Measurements from ENCODE around the gene RPL21. TPM values are rescaled to one million over a fixed set of nuclear protein-coding genes. Genes with fewer than 3 reads are reported as not detected.

The RPL21 gene
- total RNA-seq, 2 experiments from 2014 or later: 1,706 to 1,738 TPM

DNA sequence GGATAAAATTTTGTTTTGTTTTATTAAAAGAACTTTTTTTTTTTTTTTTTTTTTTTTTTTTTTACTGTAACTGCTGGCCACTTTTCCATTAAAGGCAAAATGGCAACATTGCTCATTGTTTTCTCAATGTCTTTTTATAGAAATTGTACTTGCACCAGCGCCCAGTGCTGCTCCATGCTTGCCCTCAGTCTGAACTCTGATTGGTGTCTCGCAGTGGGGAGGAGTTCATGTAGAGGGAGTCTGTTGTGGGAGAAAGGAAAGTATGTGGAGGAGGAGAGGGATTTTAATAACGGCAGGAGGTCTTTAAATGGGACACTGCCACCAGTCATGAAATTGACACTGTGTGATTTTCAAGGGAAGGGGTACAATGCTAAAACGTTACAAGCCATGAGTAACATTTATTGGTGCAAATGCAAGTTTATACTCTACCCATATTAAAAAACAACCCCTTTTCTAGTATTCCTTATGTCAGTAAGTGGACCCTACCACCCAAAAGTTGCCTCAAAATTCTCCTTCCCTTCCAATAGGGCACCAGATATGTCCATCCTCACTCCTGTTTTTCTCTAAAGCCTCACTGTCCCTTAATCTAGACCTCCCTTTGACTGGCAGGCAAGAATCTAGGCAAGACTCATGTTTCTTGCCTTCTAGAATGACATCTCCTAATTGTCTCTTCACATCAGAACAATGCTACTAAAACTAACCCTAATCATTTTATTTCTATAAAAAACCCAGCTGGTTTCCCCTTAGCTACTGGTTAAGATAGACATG lies 22.5 kb downstream of the RPL21 start:
- H3K4me2 ChIP-seq (ENCODE audit: low read length): no peak overlapping the region
- TF ChIP-seq, protein P1, sequence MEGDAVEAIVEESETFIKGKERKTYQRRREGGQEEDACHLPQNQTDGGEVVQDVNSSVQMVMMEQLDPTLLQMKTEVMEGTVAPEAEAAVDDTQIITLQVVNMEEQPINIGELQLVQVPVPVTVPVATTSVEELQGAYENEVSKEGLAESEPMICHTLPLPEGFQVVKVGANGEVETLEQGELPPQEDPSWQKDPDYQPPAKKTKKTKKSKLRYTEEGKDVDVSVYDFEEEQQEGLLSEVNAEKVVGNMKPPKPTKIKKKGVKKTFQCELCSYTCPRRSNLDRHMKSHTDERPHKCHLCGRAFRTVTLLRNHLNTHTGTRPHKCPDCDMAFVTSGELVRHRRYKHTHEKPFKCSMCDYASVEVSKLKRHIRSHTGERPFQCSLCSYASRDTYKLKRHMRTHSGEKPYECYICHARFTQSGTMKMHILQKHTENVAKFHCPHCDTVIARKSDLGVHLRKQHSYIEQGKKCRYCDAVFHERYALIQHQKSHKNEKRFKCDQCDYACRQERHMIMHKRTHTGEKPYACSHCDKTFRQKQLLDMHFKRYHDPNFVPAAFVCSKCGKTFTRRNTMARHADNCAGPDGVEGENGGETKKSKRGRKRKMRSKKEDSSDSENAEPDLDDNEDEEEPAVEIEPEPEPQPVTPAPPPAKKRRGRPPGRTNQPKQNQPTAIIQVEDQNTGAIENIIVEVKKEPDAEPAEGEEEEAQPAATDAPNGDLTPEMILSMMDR (conservative IDR thresholded peaks at IDR 0.05; ENCODE audit: low read length): no peak
- no peak for TF ChIP-seq EZH2phosphoT487 (IDR thresholded peaks at IDR 0.05; ENCODE audit: borderline replicate concordance, low read depth, low read length)
- intact Hi-C loops (cut with micrococcal nuclease; ENCODE audit: unreplicated experiment): loop anchor here (5.0 kb wide), 2 partner anchors 63 to 83 kb away; no protein-coding TSS in a partner anchor
- CTCF ChIA-PET (ENCODE audit: unreplicated experiment): no interaction called here
- H3K79me2 ChIP-seq (ENCODE audit: insufficient read depth, low read depth, low read length): no peaks in the 10 kb centered on the region
- no peak overlapping the region for H3K27ac ChIP-seq (ENCODE audit: low read depth, low read length, poor library complexity, severe bottlenecking)
- no peaks in the 10 kb centered on the region for H3K9me2 ChIP-seq (ENCODE audit: insufficient read depth, low read length)
- POLR2A ChIA-PET: interaction anchor here (1.0 to 1.7 kb wide), 3 partner anchors 9 to 327 kb away, joined by 3 to 5 read pairs (median 3); no protein-coding TSS in a partner anchor
- no peak overlapping the region for H2AFZ ChIP-seq (ENCODE audit: low read length)
- H3K4me1 ChIP-seq (ENCODE audit: insufficient read depth, low read length, poor library complexity, severe bottlenecking): peaks cover 8% of the 10 kb centered on the region
- no TSS peak for BruUV-seq (replicated peaks)
- H3K36me3 ChIP-seq (ENCODE audit: insufficient read depth, low read length): no peaks in the 10 kb centered on the region
- no peaks in the 10 kb centered on the region for H3K9me3 ChIP-seq (ENCODE audit: low read length)
- 0 out of 2 replicates have a peak, but pooled peaks cover 4% of the 10 kb centered on the region for H4K20me1 ChIP-seq (ENCODE audit: insufficient read depth, low read length)
- no peak for DNase-seq (ENCODE audit: low spot score)
- H3K4me3 ChIP-seq (ENCODE audit: low read depth, low read length, poor library complexity, severe bottlenecking): no peak overlapping the region

DNA sequence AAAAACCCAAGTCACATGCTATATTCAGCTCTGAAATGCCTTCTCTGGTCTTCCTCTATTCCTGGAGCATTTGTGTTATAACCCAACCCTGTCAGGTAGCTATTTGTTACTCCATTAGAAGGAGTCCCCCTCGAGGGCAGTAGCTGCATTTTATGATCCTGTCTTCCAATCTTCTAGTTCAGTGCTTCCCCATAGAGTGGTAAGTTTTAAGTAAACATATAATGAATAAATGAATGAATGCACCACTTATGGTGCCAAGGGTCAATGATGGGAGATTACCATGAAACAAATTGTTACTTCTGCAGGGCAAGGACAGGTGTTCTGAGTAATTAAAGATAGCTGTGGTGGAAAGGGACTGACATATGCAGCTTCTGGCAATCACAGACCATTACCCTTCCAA lies 23.3 kb downstream of the RPL21 start:
- Histone ChIP-seq H3K4me1 (ENCODE audit: insufficient read depth, low read length, poor library complexity, severe bottlenecking) (peaks cover 8% of the 10 kb centered on the region), H3K36me3 (ENCODE audit: insufficient read depth, low read length) (no peaks in the 10 kb centered on the region), H4K20me1 (ENCODE audit: insufficient read depth, low read length) (0 out of 2 replicates have a peak, but pooled peaks cover 4% of the 10 kb centered on the region), H3K27ac (ENCODE audit: low read depth, low read length, poor library complexity, severe bottlenecking) (no peak overlapping the region), H3K4me2 (ENCODE audit: low read length) (no peak overlapping the region), H3K9me3 (ENCODE audit: low read length) (no peaks in the 10 kb centered on the region), H3K79me2 (ENCODE audit: insufficient read depth, low read depth, low read length) (no peaks in the 10 kb centered on the region), H3K4me3 (ENCODE audit: low read depth, low read length, poor library complexity, severe bottlenecking) (no peak overlapping the region), H3K9me2 (ENCODE audit: insufficient read depth, low read length) (no peaks in the 10 kb centered on the region), H2AFZ (ENCODE audit: low read length) (no peak overlapping the region)
- ChIA-PET CTCF (ENCODE audit: unreplicated experiment) (no interaction called here), POLR2A (interaction anchor here (0.9 to 1.7 kb wide), 4 partner anchors 9 to 327 kb away, joined by 3 to 5 read pairs (median 3); no protein-coding TSS in a partner anchor)
- no peak for TF ChIP-seq EZH2phosphoT487 (IDR thresholded peaks at IDR 0.05; ENCODE audit: borderline replicate concordance, low read depth, low read length)
- TF ChIP-seq, protein P1 (conservative IDR thresholded peaks at IDR 0.05; ENCODE audit: low read length): 0 out of 2 replicates have a peak, but pooled peaks have one; percentile 14
- DNase-seq (ENCODE audit: low spot score): no peak
- intact Hi-C loops (cut with micrococcal nuclease; ENCODE audit: unreplicated experiment): loop anchor here (5.0 kb wide), 2 partner anchors 63 to 83 kb away; no protein-coding TSS in a partner anchor
- BruUV-seq (replicated peaks): no TSS peak

DNA sequence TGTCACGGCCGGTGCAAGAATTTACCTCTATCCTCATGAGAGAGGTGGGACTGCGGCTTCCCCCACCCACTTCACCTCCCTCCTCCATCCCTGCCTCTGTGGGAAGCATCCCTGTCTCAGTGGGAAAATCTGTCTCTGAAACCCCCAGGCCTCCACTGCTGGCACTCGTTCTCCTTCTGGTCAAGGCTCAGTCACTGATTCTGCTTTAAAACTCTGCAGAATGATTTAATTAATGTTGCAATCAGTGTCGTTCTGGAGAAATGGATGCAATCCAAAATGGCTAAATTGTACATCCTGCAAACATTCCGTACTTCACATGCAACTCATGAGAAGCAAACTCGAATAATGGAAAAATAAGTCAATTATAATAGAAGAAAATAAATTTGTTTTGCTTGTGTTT lies 24.8 kb downstream of the RPL21 start:
- no peak overlapping the region for H3K27ac ChIP-seq (ENCODE audit: low read depth, low read length, poor library complexity, severe bottlenecking)
- CTCF ChIA-PET (ENCODE audit: unreplicated experiment): no interaction called here
- DNase-seq (ENCODE audit: low spot score): no peak
- POLR2A ChIA-PET: interaction anchor here (0.6 kb wide), 1 partner anchor 99 kb away, joined by 3 read pairs; no protein-coding TSS in a partner anchor
- H3K4me1 ChIP-seq (ENCODE audit: insufficient read depth, low read length, poor library complexity, severe bottlenecking): peaks cover 6% of the 10 kb centered on the region
- no peak overlapping the region for H3K4me2 ChIP-seq (ENCODE audit: low read length)
- no peak overlapping the region for H3K4me3 ChIP-seq (ENCODE audit: low read depth, low read length, poor library complexity, severe bottlenecking)
- 0 out of 2 replicates have a peak, but pooled peaks cover 4% of the 10 kb centered on the region for H4K20me1 ChIP-seq (ENCODE audit: insufficient read depth, low read length)
- no peak for TF ChIP-seq EZH2phosphoT487 (IDR thresholded peaks at IDR 0.05; ENCODE audit: borderline replicate concordance, low read depth, low read length)
- TF ChIP-seq, protein P1 (conservative IDR thresholded peaks at IDR 0.05; ENCODE audit: low read length): no peak
- H3K79me2 ChIP-seq (ENCODE audit: insufficient read depth, low read depth, low read length): no peaks in the 10 kb centered on the region
- no peak overlapping the region for H2AFZ ChIP-seq (ENCODE audit: low read length)
- no peaks in the 10 kb centered on the region for H3K36me3 ChIP-seq (ENCODE audit: insufficient read depth, low read length)
- no TSS peak for BruUV-seq (replicated peaks)
- intact Hi-C loops (cut with micrococcal nuclease; ENCODE audit: unreplicated experiment): no loop called here
- no peaks in the 10 kb centered on the region for H3K9me2 ChIP-seq (ENCODE audit: insufficient read depth, low read length)
- no peaks in the 10 kb centered on the region for H3K9me3 ChIP-seq (ENCODE audit: low read length)

Measured in OCI-LY7 (cell line).